ENCODE measurements around the gene AOPEP. TPM values are rescaled to one million over a fixed set of nuclear protein-coding genes. Genes with fewer than 3 reads are reported as not detected.

The AOPEP gene
- total RNA-seq, 1 experiment from 2014 or later = 89.5 TPM

DNA sequence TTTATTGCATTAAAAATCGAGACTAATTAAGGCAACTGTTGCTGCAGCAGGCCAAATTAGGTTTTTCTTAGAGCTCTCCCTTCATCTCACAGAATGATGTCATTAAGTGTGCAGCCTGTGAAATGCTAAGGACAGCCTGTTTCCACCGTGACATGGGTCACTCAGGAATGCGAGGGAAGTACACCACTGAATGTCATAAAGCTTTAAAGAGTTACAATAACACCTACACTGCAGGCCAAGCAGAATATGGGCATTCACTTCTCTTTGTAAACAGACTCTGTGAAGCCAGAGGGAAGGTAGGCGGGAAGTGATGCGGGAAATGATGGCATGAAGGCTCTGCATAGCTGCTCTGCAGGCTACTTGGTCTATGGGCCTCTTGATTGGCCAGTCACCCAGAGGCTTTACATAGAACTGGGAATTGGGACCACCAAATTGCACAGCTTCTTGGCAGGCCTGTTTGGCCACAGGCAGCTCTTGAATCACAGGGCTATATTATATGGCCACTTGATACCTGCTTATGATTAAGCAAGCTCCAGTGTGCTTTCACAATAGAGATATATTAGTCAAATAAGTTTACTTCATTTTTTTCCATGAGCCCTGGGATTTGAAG is 28.4 kb upstream of the AOPEP start:
- H3K36me3 Mint-ChIP-seq (ENCODE audit: insufficient read depth, unreplicated experiment) = no peaks in the 10 kb centered on the region
- H3K27ac Mint-ChIP-seq (ENCODE audit: unreplicated experiment) = no peak overlapping the region
- no peak overlapping the region for H3K4me3 Mint-ChIP-seq (ENCODE audit: low read depth, unreplicated experiment)
- H3K4me1 Mint-ChIP-seq (ENCODE audit: low read depth, unreplicated experiment) = no peaks in the 10 kb centered on the region
- intact Hi-C loops (cut with micrococcal nuclease; ENCODE audit: unreplicated experiment) = no loop called here
- DNase-seq = no peak
- H3K27me3 Mint-ChIP-seq (ENCODE audit: unreplicated experiment) = peaks cover 9% of the 10 kb centered on the region
- H3K9me3 Mint-ChIP-seq (ENCODE audit: low read depth, unreplicated experiment) = peaks cover 4% of the 10 kb centered on the region
- TF ChIP-seq, protein P1, sequence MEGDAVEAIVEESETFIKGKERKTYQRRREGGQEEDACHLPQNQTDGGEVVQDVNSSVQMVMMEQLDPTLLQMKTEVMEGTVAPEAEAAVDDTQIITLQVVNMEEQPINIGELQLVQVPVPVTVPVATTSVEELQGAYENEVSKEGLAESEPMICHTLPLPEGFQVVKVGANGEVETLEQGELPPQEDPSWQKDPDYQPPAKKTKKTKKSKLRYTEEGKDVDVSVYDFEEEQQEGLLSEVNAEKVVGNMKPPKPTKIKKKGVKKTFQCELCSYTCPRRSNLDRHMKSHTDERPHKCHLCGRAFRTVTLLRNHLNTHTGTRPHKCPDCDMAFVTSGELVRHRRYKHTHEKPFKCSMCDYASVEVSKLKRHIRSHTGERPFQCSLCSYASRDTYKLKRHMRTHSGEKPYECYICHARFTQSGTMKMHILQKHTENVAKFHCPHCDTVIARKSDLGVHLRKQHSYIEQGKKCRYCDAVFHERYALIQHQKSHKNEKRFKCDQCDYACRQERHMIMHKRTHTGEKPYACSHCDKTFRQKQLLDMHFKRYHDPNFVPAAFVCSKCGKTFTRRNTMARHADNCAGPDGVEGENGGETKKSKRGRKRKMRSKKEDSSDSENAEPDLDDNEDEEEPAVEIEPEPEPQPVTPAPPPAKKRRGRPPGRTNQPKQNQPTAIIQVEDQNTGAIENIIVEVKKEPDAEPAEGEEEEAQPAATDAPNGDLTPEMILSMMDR (IDR thresholded peaks at IDR 0.05; ENCODE audit: unreplicated experiment) = no peak
- CTCF ChIA-PET = no interaction called here
- BruUV-seq (replicated peaks) = no TSS peak

DNA sequence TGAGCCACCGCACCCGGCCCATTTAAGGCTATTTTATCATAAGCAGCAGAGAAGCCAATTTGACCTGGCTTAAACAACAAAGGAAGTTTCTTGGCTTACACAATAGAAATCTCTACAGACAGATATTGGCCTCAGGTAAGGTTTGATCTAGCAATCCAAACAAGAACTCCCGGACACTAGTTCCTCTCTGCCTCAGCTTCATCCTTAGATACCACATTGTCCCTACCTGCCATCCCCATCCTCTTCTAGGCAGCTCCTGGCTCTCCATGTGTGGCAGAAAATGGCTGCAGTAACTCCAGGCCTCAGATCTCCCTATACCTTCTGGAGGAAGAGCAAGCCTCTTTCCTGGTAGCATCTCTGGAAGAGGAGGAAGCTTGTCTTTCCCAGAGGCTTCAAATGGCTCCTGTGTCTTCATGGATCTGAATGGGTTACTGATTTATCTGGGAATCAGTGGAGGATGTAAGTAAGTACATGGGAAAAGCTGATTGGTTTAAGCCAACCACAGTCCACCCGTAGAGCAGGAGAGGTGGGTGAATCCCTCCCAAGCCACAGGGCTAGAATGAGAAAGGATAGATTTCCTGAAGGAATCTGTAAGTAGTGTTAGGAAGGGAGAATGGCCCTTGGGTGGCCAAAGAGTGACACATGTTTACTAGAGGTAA is 26.7 kb upstream of the AOPEP start:
- BruUV-seq (replicated peaks) = no TSS peak
- Mint-ChIP-seq H3K27me3 (ENCODE audit: unreplicated experiment) (peaks cover 9% of the 10 kb centered on the region), H3K9me3 (ENCODE audit: low read depth, unreplicated experiment) (peaks cover 4% of the 10 kb centered on the region), H3K27ac (ENCODE audit: unreplicated experiment) (no peak overlapping the region), H3K36me3 (ENCODE audit: insufficient read depth, unreplicated experiment) (no peaks in the 10 kb centered on the region), H3K4me1 (ENCODE audit: low read depth, unreplicated experiment) (no peaks in the 10 kb centered on the region), H3K4me3 (ENCODE audit: low read depth, unreplicated experiment) (no peak overlapping the region)
- no peak for DNase-seq
- intact Hi-C loops (cut with micrococcal nuclease; ENCODE audit: unreplicated experiment) = no loop called here
- CTCF ChIA-PET = interaction anchor here (0.6 kb wide), 1 partner anchor 373 kb away, joined by 3 read pairs; no protein-coding TSS in a partner anchor
- TF ChIP-seq, protein P1 (IDR thresholded peaks at IDR 0.05; ENCODE audit: unreplicated experiment) = no peak

DNA sequence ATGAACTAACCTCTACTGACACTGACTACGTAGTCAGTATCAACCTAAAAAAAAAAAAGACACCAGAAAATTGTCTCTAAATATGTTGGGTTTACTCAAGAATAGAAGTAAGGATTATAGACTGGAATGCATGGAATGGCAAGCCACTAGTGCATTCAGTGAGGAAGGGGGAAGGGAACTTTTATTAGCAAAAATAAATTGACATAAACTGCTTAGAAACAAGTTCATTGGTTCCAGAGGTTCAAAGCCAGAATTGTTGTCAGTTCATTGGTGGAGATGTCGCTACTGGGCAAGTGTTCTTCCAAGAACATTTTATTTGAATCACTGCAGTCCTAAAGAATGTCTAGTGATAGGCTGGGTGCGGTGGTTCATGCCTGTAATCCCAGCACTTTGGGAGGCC is 26.1 kb upstream of the AOPEP start:
- Mint-ChIP-seq H3K9me3 (ENCODE audit: low read depth, unreplicated experiment) (peaks cover 4% of the 10 kb centered on the region), H3K27me3 (ENCODE audit: unreplicated experiment) (peaks cover 9% of the 10 kb centered on the region), H3K36me3 (ENCODE audit: insufficient read depth, unreplicated experiment) (no peaks in the 10 kb centered on the region), H3K4me3 (ENCODE audit: low read depth, unreplicated experiment) (no peak overlapping the region), H3K27ac (ENCODE audit: unreplicated experiment) (no peak overlapping the region), H3K4me1 (ENCODE audit: low read depth, unreplicated experiment) (no peaks in the 10 kb centered on the region)
- no peak for DNase-seq
- CTCF ChIA-PET = no interaction called here
- BruUV-seq (replicated peaks) = no TSS peak
- TF ChIP-seq, protein P1 (IDR thresholded peaks at IDR 0.05; ENCODE audit: unreplicated experiment) = no peak
- intact Hi-C loops (cut with micrococcal nuclease; ENCODE audit: unreplicated experiment) = no loop called here

DNA sequence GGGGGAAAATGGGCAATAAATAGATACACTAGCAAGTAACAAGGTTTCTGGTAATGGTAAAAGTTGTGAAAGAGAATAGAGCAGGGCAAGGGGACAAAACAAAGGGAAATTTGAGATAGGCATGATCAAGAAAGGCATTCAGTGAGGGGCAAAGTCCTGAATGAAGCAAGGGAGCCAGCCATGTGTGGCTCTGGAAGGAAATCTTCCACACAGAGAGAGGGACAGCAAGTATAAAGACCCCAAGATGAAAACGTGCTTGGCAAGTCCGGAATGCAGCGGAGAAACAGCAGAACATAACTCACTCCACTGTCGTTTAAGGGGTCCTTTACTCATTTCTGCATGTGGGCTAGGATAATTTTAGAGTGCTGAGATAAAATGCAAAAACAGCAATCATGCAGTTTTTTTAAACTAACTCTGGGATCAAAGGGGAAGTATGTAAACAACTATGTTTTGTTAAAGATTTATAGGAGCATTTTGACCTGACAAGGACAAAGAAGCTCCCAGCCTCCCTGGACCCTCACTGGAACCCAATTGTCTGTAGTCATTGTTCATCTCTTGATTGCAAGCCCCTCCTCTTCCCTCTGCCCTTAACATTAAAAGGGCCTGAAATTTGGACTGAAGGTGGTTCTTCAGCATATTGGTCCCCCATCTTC is 22.9 kb upstream of the AOPEP start:
- H3K27me3 Mint-ChIP-seq (ENCODE audit: unreplicated experiment) = peaks cover 9% of the 10 kb centered on the region
- intact Hi-C loops (cut with micrococcal nuclease; ENCODE audit: unreplicated experiment) = no loop called here
- BruUV-seq (replicated peaks) = no TSS peak
- no peak overlapping the region for H3K27ac Mint-ChIP-seq (ENCODE audit: unreplicated experiment)
- CTCF ChIA-PET = no interaction called here
- no peaks in the 10 kb centered on the region for H3K36me3 Mint-ChIP-seq (ENCODE audit: insufficient read depth, unreplicated experiment)
- no peak overlapping the region for H3K4me3 Mint-ChIP-seq (ENCODE audit: low read depth, unreplicated experiment)
- no peaks in the 10 kb centered on the region for H3K4me1 Mint-ChIP-seq (ENCODE audit: low read depth, unreplicated experiment)
- H3K9me3 Mint-ChIP-seq (ENCODE audit: low read depth, unreplicated experiment) = peaks cover 4% of the 10 kb centered on the region
- no peak for DNase-seq
- TF ChIP-seq, protein P1 (IDR thresholded peaks at IDR 0.05; ENCODE audit: unreplicated experiment) = no peak
